AG04449 (cell line): ENCODE data around the gene NANOGP8.

ENCODE experiments used
- CTCF ChIA-PET: fragments of 350-600 bp; formaldehyde crosslinking; extraction: SDS; loops from one replicate; lab custom pipeline; 2021; ENCODE audit warnings: antibody characterized with exemption; lab: Yijun Ruan, JAX
- POLR2A ChIA-PET: fragments of 400-600, 350-600 bp; formaldehyde crosslinking; extraction: SDS; loops from one replicate; lab custom pipeline; 2020; ENCODE audit warnings: antibody characterized with exemption, inconsistent platforms; lab: Yijun Ruan, JAX
- DNase-seq: peaks from one replicate; pipeline ENCODE4 v3.0.0-alpha.2; 2010; ENCODE audit warnings: low read depth, low spot score
- H3K4me3 ChIP-seq: 2 replicates; pipeline ENCODE4 v1.5.1; 2011; ENCODE audit warnings: low read depth, mild to moderate bottlenecking, control low read depth, low read length
- TF ChIP-seq, protein P1 (sequence below): IDR thresholded peaks from one replicate; pipeline ENCODE4 v1.5.1; 2011; ENCODE audit warnings: mild to moderate bottlenecking, moderate library complexity, low read length, control low read depth, inconsistent platforms; ENCODE audit not compliant: insufficient read depth; ENCODE audit errors: missing control alignments

NANOGP8 gene

DNA sequence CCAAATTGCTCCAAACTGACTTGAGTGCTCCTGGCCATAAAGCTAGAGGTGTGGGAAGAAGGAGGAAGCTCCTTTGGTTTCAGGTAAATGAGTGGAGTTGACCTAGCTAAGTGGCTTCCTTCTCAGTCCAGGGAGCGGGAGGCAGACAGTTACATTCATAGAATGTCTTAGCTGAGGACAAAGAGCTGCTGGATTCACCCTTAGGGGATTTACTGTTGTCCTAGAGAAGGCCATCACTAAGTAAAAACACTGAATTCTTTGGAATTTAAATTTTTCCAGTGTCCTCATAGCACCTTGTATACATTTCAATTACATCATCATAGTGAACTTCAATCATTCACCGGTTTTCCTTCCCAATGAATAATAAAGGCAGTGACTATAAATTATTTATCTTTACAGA is 27.3 kb upstream of the NANOGP8 start:
- ChIA-PET POLR2A (no interaction called here), CTCF (no interaction called here)
- H3K4me3 ChIP-seq, result no peak overlapping the region
- DNase-seq, result no peak
- TF ChIP-seq, protein P1, sequence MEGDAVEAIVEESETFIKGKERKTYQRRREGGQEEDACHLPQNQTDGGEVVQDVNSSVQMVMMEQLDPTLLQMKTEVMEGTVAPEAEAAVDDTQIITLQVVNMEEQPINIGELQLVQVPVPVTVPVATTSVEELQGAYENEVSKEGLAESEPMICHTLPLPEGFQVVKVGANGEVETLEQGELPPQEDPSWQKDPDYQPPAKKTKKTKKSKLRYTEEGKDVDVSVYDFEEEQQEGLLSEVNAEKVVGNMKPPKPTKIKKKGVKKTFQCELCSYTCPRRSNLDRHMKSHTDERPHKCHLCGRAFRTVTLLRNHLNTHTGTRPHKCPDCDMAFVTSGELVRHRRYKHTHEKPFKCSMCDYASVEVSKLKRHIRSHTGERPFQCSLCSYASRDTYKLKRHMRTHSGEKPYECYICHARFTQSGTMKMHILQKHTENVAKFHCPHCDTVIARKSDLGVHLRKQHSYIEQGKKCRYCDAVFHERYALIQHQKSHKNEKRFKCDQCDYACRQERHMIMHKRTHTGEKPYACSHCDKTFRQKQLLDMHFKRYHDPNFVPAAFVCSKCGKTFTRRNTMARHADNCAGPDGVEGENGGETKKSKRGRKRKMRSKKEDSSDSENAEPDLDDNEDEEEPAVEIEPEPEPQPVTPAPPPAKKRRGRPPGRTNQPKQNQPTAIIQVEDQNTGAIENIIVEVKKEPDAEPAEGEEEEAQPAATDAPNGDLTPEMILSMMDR, result no peak

DNA sequence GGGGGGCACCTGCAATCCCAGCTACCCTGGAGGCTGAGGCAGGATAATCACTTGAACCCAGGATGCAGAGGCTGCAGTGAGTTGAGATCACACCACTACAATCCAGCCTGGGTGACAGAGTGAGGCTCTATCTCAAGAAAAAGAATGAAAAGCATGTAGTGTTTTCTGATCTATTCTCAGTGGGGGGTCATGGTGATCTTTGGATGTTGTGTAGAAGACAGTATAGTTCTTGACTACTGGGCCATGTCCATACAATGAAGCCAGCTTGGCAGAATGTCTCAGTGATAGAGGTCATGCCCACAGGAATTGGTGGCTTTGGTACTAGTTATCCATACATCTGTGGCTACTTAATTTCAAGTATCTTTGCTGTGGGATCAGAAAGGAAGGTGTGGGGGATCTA is 26.8 kb upstream of the NANOGP8 start:
- CTCF ChIA-PET, result no interaction called here
- POLR2A ChIA-PET, result no interaction called here
- TF ChIP-seq, protein P1, result no peak
- no peak for DNase-seq
- no peak overlapping the region for H3K4me3 ChIP-seq

DNA sequence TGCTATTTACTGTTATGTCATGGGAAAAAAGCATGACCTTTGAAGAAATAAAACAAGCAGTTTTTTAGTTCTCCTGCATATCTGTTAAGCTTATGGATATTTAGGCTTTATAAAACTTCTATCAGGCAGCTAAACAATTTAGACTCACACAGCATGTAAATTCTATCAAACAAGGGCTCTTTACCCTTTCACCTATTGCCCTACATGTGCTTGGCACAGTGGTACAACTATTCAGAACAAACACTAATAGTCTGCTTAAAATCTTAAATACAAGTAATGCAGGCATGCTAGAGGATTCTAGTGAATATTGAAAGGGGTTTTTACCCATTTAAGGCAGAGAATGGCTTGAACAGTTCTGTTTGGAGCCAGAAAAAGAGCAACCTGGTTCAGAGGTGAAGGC is 23.4 kb upstream of the NANOGP8 start:
- H3K4me3 ChIP-seq, result no peak overlapping the region
- POLR2A ChIA-PET, result no interaction called here
- CTCF ChIA-PET, result no interaction called here
- TF ChIP-seq, protein P1, result no peak
- no peak for DNase-seq

DNA sequence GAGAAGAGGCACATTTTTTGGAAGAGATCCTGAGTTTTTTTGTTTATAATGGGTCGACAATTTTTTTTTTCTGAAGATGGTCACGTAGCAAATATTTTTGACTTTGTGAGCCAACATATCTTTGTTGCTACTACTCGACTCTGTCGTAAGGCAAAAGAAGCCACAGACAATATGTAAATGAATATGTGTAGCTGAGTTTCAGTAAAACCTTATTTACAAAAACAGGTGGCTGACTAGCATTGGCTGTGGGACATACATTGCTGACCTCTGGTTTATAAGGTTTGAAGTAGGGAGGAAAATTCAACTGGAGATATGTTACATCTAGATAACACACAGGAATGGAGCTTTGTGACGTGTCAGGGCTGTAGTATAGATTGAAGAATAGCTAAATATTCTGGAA is 22.5 kb upstream of the NANOGP8 start:
- CTCF ChIA-PET, result interaction anchor here (0.8 kb wide), 1 partner anchor 29 kb away, joined by 5 read pairs; no protein-coding TSS in a partner anchor
- TF ChIP-seq, protein P1, result no peak
- no peak for DNase-seq
- H3K4me3 ChIP-seq, result no peak overlapping the region
- POLR2A ChIA-PET, result no interaction called here

DNA sequence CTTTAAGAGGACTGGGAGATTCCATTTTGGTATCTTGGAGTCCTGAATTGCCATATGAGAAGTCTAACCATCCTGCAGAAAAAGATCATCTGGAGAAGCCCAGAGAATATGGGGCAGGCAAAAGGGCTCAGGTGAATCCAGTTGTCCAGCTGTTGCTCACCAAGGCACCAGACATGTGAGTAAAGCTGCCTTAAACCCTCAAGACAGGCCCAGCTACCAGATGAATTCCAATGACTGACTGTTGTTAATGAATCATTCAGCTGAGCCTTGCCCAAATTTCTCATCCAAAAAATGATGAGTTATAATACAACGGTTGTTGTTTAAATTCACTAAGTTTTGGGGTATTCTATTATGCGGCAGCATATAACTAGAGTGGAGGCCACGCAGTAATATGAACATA is 22.0 kb upstream of the NANOGP8 start:
- no peak for DNase-seq
- TF ChIP-seq, protein P1, result no peak
- H3K4me3 ChIP-seq, result no peak overlapping the region
- ChIA-PET POLR2A (no interaction called here), CTCF (no interaction called here)

DNA sequence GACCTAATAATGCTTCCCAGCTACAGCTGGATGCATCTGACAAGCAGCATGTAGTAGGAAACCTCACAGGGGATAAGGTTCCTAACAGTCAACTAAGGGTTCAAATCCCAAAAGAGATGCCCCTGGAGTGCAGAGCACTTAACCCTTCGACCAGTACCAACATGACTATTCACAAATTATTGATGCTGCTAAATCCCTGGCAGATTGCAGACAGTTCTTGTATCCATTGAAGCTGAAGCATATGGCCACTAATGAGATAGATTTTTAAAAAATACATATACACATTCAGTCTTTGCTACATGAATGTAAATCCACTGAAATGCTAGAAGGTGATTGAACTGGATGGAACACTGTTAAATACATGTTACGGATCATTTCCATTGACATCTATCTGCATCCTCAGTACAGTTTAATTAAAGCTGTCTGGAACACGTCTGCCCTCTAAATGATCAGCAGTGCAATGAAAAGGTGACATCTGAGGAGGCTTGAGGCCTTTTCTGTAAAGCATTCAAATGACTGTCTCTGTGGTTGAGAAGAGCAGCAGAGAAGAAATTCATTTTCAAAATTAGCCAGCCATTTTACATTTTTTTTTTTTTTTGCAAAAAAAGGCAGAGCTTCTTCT is 19.5 kb upstream of the NANOGP8 start:
- ChIA-PET CTCF (interaction anchor here (0.8 kb wide), 1 partner anchor 45 kb away, joined by 3 read pairs; no protein-coding TSS in a partner anchor), POLR2A (no interaction called here)
- no peak for DNase-seq
- TF ChIP-seq, protein P1, result no peak
- no peak overlapping the region for H3K4me3 ChIP-seq
